CD4-positive, alpha-beta T cell (primary cell): Measurements from ENCODE around the gene TLE1. TPM values are rescaled to one million over a fixed set of nuclear protein-coding genes. Genes with fewer than 3 reads are reported as not detected.

Source experiments
- ATAC-seq: fragments of 200-7000 bp; cut with Tn5 transposase; one replicate; pipeline ENCODE4 v1.10.0; 2022; ENCODE audit warnings: mild to moderate bottlenecking; ENCODE audit not compliant: poor library complexity
- CTCF ChIA-PET: fragments of 350-600 bp; sonication (Branson Sonifier 250); formaldehyde crosslinking; loops from one replicate; lab custom pipeline; 2021; ENCODE audit warnings: antibody characterized with exemption, inconsistent platforms; lab: Charles Lee
- POLR2A ChIA-PET: fragments of 350-600 bp; sonication (Branson Sonifier 250); formaldehyde crosslinking; loops from one replicate; lab custom pipeline; 2021; ENCODE audit warnings: antibody characterized with exemption, inconsistent platforms; lab: Charles Lee
- DNase-seq, 14 experiments: peaks; one replicate each; pipeline ENCODE4 v3.0.0-alpha.2; 2013 to 2020; ENCODE audit warnings: mixed read lengths in 2 of 14
- H3K27ac ChIP-seq, 2 donors: one replicate each; pipeline versions ENCODE4 v1.5.1 to v1.7.0; 2013; ENCODE audit warnings: low read length in 2 of 2, low read depth in 1 of 2, mild to moderate bottlenecking in 1 of 2
- H3K27me3 ChIP-seq, 2 experiments: 1 replicate in 1 of 2; 2 replicates in 1 of 2; pipeline versions ENCODE4 v1.6.1 to v1.7.0; 2013; ENCODE audit warnings: low read length in 2 of 2, control low read depth in 1 of 2, mild to moderate bottlenecking in 1 of 2, moderate library complexity in 1 of 2; ENCODE audit not compliant: insufficient read depth in 2 of 2, control insufficient read depth in 1 of 2
- H3K36me3 ChIP-seq: one replicate; pipeline ENCODE4 v1.6.1; 2013; ENCODE audit warnings: low read length, control low read depth; ENCODE audit not compliant: insufficient read depth
- H3K4me1 ChIP-seq: one replicate; pipeline ENCODE4 v1.6.1; 2013; ENCODE audit warnings: low read length, control low read depth; ENCODE audit not compliant: insufficient read depth
- H3K4me3 ChIP-seq: one replicate; pipeline ENCODE4 v1.5.1; 2013; ENCODE audit warnings: mild to moderate bottlenecking, low read length, moderate library complexity
- H3K9me3 ChIP-seq, 2 experiments: 1 replicate in 1 of 2; 2 replicates in 1 of 2; pipeline versions ENCODE4 v1.6.1 to v1.7.0; 2013; ENCODE audit warnings: low read length in 2 of 2, mild to moderate bottlenecking in 2 of 2, control low read depth in 1 of 2, moderate library complexity in 1 of 2; ENCODE audit not compliant: control insufficient read depth in 1 of 2, insufficient read depth in 1 of 2
- H3K27ac Mint-ChIP-seq: one replicate; pipeline ENCODE4 v1.8.0; 2020; ENCODE audit warnings: mixed read lengths
- H3K27me3 Mint-ChIP-seq: one replicate; pipeline ENCODE4 v1.8.0; 2021; ENCODE audit warnings: mixed read lengths
- H3K36me3 Mint-ChIP-seq: one replicate; pipeline ENCODE4 v1.8.0; 2021; ENCODE audit warnings: low read depth, mixed read lengths
- H3K4me1 Mint-ChIP-seq: one replicate; pipeline ENCODE4 v1.8.0; 2021; ENCODE audit warnings: low read depth, mixed read lengths
- H3K4me3 Mint-ChIP-seq: one replicate; pipeline ENCODE4 v1.8.0; 2020; ENCODE audit warnings: mild to moderate bottlenecking, mixed read lengths
- H3K9me3 Mint-ChIP-seq: one replicate; pipeline ENCODE4 v1.8.0; 2020; ENCODE audit warnings: mixed read lengths
- CTCF ChIP-seq: fragments of 200-600 bp; IDR thresholded peaks from one replicate; pipeline ENCODE4 v1.8.0; 2022; ENCODE audit warnings: antibody characterized with exemption, mild to moderate bottlenecking
- intact Hi-C, 2 experiments: fragments of 100-400 bp; cut with DNase I in 1 of 2; cut with micrococcal nuclease in 1 of 2; formaldehyde crosslinking; loops; one replicate each; pipeline versions ENCODE4 v1.15.1 to v1.9.0; 2023 to 2025; cut with DNase I, micrococcal nuclease
- total RNA-seq, 174 experiments: library from RNA in 2 of 174; stranded (reverse) in 2 of 174; gene quantifications; one replicate each; pipeline ENCODE4 v1.2.3 and lab custom pipeline; 2021 to 2026

The TLE1 gene
- total RNA-seq, 2 experiments from 2014 or later = 3.4 to 3.5 TPM

- ATAC-seq = no peak
- no peak overlapping the region for H3K4me3 ChIP-seq
- H3K27me3 ChIP-seq = no peaks in the 10 kb centered on the region
- H3K27ac Mint-ChIP-seq = no peak overlapping the region
- CTCF ChIA-PET = no interaction called here
- POLR2A ChIA-PET = no interaction called here
- no peaks in the 10 kb centered on the region for H3K36me3 Mint-ChIP-seq
- H3K27ac ChIP-seq = no peak overlapping the region
- intact Hi-C loops = no loop called here
- no peak overlapping the region for H3K4me3 Mint-ChIP-seq
- no peak for TF ChIP-seq CTCF
- no peaks in the 10 kb centered on the region for H3K36me3 ChIP-seq
- peaks cover 8% of the 10 kb centered on the region for H3K4me1 Mint-ChIP-seq
- no peak for DNase-seq
- no peaks in the 10 kb centered on the region for H3K4me1 ChIP-seq
- H3K9me3 ChIP-seq = no peaks in the 10 kb centered on the region
- peaks cover 35% of the 10 kb centered on the region for H3K27me3 Mint-ChIP-seq
- no peaks in the 10 kb centered on the region for H3K9me3 Mint-ChIP-seq
Observed at GRCh38 chr9:81678088-81678487, 11.3 kb downstream of the TLE1 start.

- H3K27me3 Mint-ChIP-seq = peaks cover 29% of the 10 kb centered on the region
- no peak for DNase-seq
- Histone ChIP-seq H3K9me3 (no peaks in the 10 kb centered on the region), H3K27me3 (no peaks in the 10 kb centered on the region), H3K4me1 (no peaks in the 10 kb centered on the region), H3K36me3 (no peaks in the 10 kb centered on the region), H3K27ac (no peak overlapping the region), H3K4me3 (no peak overlapping the region)
- H3K4me3 Mint-ChIP-seq = no peak overlapping the region
- TF ChIP-seq CTCF = no peak
- CTCF ChIA-PET = no interaction called here
- no peak overlapping the region for H3K27ac Mint-ChIP-seq
- POLR2A ChIA-PET = no interaction called here
- intact Hi-C loops = no loop called here
- no peaks in the 10 kb centered on the region for H3K36me3 Mint-ChIP-seq
- ATAC-seq = no peak
- no peaks in the 10 kb centered on the region for H3K9me3 Mint-ChIP-seq
- no peaks in the 10 kb centered on the region for H3K4me1 Mint-ChIP-seq
Observed at GRCh38 chr9:81676395-81676794, 13.0 kb downstream of the TLE1 start.

- Histone ChIP-seq H3K4me1 (no peaks in the 10 kb centered on the region), H3K36me3 (no peaks in the 10 kb centered on the region), H3K9me3 (no peaks in the 10 kb centered on the region), H3K27me3 (no peaks in the 10 kb centered on the region), H3K4me3 (no peak overlapping the region), H3K27ac (no peak overlapping the region)
- Mint-ChIP-seq H3K27ac (no peak overlapping the region), H3K4me1 (no peaks in the 10 kb centered on the region), H3K4me3 (no peak overlapping the region), H3K36me3 (no peaks in the 10 kb centered on the region), H3K27me3 (peaks cover 12% of the 10 kb centered on the region), H3K9me3 (no peaks in the 10 kb centered on the region)
- ATAC-seq (no peak), DNase-seq (no peak)
- no peak for TF ChIP-seq CTCF
- intact Hi-C loops = no loop called here
- ChIA-PET POLR2A (no interaction called here), CTCF (no interaction called here)
Observed at GRCh38 chr9:81673310-81673709, 16.0 kb downstream of the TLE1 start.
